ENCODE data around the gene UBAC2.
A peak's percentile ranks its signal among the peaks of the same experiment; 100 is the strongest.

UBAC2 gene

GRCh38 chr13:99298056-99298455 lies 97.4 kb downstream of the UBAC2 start:
- no peak for DNase-seq

GRCh38 chr13:99299256-99299919 lies 98.7 kb downstream of the UBAC2 start:
- no peak for DNase-seq

GRCh38 chr13:99299920-99300341 lies 99.3 kb downstream of the UBAC2 start:
- DNase-seq: no peak

- DNase-seq: no peak
Measured at GRCh38 chr13:99301056-99301838, 100.6 kb downstream of the UBAC2 start.

GRCh38 chr13:99301913-99302636 lies 101.4 kb downstream of the UBAC2 start:
- DNase-seq: no peak

GRCh38 chr13:99302637-99303505 lies 102.2 kb downstream of the UBAC2 start:
- DNase-seq: no peak

GRCh38 chr13:99303863-99304521 lies 103.3 kb downstream of the UBAC2 start:
- DNase-seq: peak in 1 of 2 donors; percentile 32

- no peak for DNase-seq
Measured at GRCh38 chr13:99304541-99304940, 103.9 kb downstream of the UBAC2 start.

- DNase-seq: no peak
Measured at GRCh38 chr13:99305158-99305557, 104.5 kb downstream of the UBAC2 start.

- DNase-seq: no peak
Measured at GRCh38 chr13:99305566-99305965, 104.9 kb downstream of the UBAC2 start.

GRCh38 chr13:99307247-99307646 lies 106.6 kb downstream of the UBAC2 start, which contains the start of gene GPR183:
Gene GPR183, minus strand, starts transcription at chr13:99307399. Its CDS starts 11,254 bp downstream, at chr13:99296145.
- DNase-seq: no peak

GRCh38 chr13:99307648-99308339 lies 107.1 kb downstream of the UBAC2 start:
- no peak for DNase-seq

GRCh38 chr13:99308471-99309087 lies 107.9 kb downstream of the UBAC2 start:
- no peak for DNase-seq

- DNase-seq: no peak
Measured at GRCh38 chr13:99310382-99311031, 109.9 kb downstream of the UBAC2 start.

GRCh38 chr13:99311137-99311536 lies 110.5 kb downstream of the UBAC2 start:
- no peak for DNase-seq

- no peak for DNase-seq
Measured at GRCh38 chr13:99311748-99312492, 111.3 kb downstream of the UBAC2 start.

GRCh38 chr13:99312493-99312883 lies 111.8 kb downstream of the UBAC2 start:
- peak; percentile 31 to 51 for DNase-seq

- no peak for DNase-seq
Measured at GRCh38 chr13:99313501-99313900, 112.8 kb downstream of the UBAC2 start.

GRCh38 chr13:99313941-99314340 lies 113.3 kb downstream of the UBAC2 start:
- DNase-seq: no peak
